H9 (cell line): ENCODE results near the gene ABCC2. TPM values are rescaled to one million over a fixed set of nuclear protein-coding genes. Genes with fewer than 3 reads are reported as not detected.

Source experiments
- DNase-seq: peaks from one replicate; pipeline ENCODE4 v3.0.0-alpha.2; 2017
- H2AFZ ChIP-seq: one replicate; pipeline ENCODE4 v1.6.1; 2013; ENCODE audit warnings: mild to moderate bottlenecking, low read length, control low read depth, moderate library complexity
- H2AK5ac ChIP-seq: 2 replicates; pipeline ENCODE4 v1.6.1; 2013; ENCODE audit warnings: low read length, control low read depth, mixed read lengths; ENCODE audit not compliant: insufficient read length
- H2BK120ac ChIP-seq: one replicate; pipeline ENCODE4 v1.6.1; 2013; ENCODE audit warnings: low read depth, mild to moderate bottlenecking, low read length, control low read depth, inconsistent platforms; ENCODE audit not compliant: poor library complexity, severe bottlenecking
- H2BK12ac ChIP-seq: 2 replicates; pipeline ENCODE4 v1.6.1; 2013; ENCODE audit warnings: low read length, control low read depth, mixed read lengths, low read depth; ENCODE audit not compliant: insufficient read length
- H2BK15ac ChIP-seq: 2 replicates; pipeline ENCODE4 v1.6.1; 2013; ENCODE audit warnings: low read depth, low read length, control low read depth
- H2BK20ac ChIP-seq: one replicate; pipeline ENCODE4 v1.6.1; 2013; ENCODE audit warnings: low read depth, mild to moderate bottlenecking, low read length, control low read depth, inconsistent platforms; ENCODE audit not compliant: poor library complexity, severe bottlenecking
- H2BK5ac ChIP-seq: 2 replicates; pipeline ENCODE4 v1.6.1; 2013; ENCODE audit warnings: low read length, control low read depth, mixed read lengths; ENCODE audit not compliant: insufficient read length
- H3K14ac ChIP-seq: 2 replicates; pipeline ENCODE4 v1.6.1; 2013; ENCODE audit warnings: low read length, control low read depth; ENCODE audit not compliant: insufficient read depth
- H3K18ac ChIP-seq: 2 replicates; pipeline ENCODE4 v1.6.1; 2013; ENCODE audit warnings: low read depth, mild to moderate bottlenecking, mixed read lengths, low read length, control low read depth; ENCODE audit not compliant: insufficient read length
- H3K23ac ChIP-seq: 2 replicates; pipeline ENCODE4 v1.6.1; 2013; ENCODE audit warnings: low read length, control low read depth, mixed read lengths, low read depth; ENCODE audit not compliant: insufficient read length
- H3K23me2 ChIP-seq: 2 replicates; pipeline ENCODE4 v1.6.1; 2013; ENCODE audit warnings: low read depth, mild to moderate bottlenecking, mixed read lengths, low read length, control low read depth; ENCODE audit not compliant: insufficient read length, poor library complexity, severe bottlenecking
- H3K27ac ChIP-seq: 2 replicates; pipeline ENCODE4 v1.5.1; 2013; ENCODE audit warnings: low read length, control low read depth, mixed read lengths, low read depth; ENCODE audit not compliant: insufficient read length
- H3K27me3 ChIP-seq: 2 replicates; pipeline ENCODE4 v1.6.1; 2013; ENCODE audit warnings: low read length, control low read depth, inconsistent platforms; ENCODE audit not compliant: insufficient read depth
- H3K4ac ChIP-seq: 2 replicates; pipeline ENCODE4 v1.6.1; 2013; ENCODE audit warnings: low read depth, mild to moderate bottlenecking, control low read depth, inconsistent platforms, low read length, moderate library complexity
- H3K4me1 ChIP-seq: 2 replicates; pipeline ENCODE4 v1.6.1; 2013; ENCODE audit warnings: low read length, control low read depth, inconsistent platforms; ENCODE audit not compliant: insufficient read depth
- H3K4me2 ChIP-seq: 2 replicates; pipeline ENCODE4 v1.6.1; 2013; ENCODE audit warnings: low read length, control low read depth, mixed read lengths; ENCODE audit not compliant: insufficient read length, insufficient read depth
- H3K56ac ChIP-seq: 2 replicates; pipeline ENCODE4 v1.6.1; 2013; ENCODE audit warnings: low read depth, mild to moderate bottlenecking, mixed read lengths, low read length, control low read depth; ENCODE audit not compliant: insufficient read length
- H3K79me1 ChIP-seq: 2 replicates; pipeline ENCODE4 v1.6.1; 2013; ENCODE audit warnings: low read depth, mild to moderate bottlenecking, moderate library complexity, low read length, control low read depth, inconsistent platforms; ENCODE audit not compliant: insufficient read depth, poor library complexity, severe bottlenecking
- H3K79me2 ChIP-seq: 2 replicates; pipeline ENCODE4 v1.6.1; 2013; ENCODE audit warnings: low read length, control low read depth, inconsistent platforms; ENCODE audit not compliant: insufficient read depth
- H3K9ac ChIP-seq: 2 replicates; pipeline ENCODE4 v1.6.1; 2013; ENCODE audit warnings: low read length, control low read depth, mixed read lengths; ENCODE audit not compliant: insufficient read length; ENCODE audit errors: extremely low read depth
- H3K9me3 ChIP-seq: one replicate; pipeline ENCODE4 v1.6.1; 2013; ENCODE audit warnings: low read depth, low read length, inconsistent platforms; ENCODE audit not compliant: control insufficient read depth
- H3T11ph ChIP-seq: one replicate; pipeline ENCODE4 v1.6.1; 2013; ENCODE audit warnings: mild to moderate bottlenecking, low read length, control low read depth, inconsistent platforms
- H4K20me1 ChIP-seq: one replicate; pipeline ENCODE4 v1.6.1; 2013; ENCODE audit not compliant: control insufficient read depth, insufficient read length, insufficient read depth
- H4K5ac ChIP-seq: 2 replicates; pipeline ENCODE4 v1.6.1; 2013; ENCODE audit warnings: low read depth, mild to moderate bottlenecking, mixed read lengths, low read length, control low read depth; ENCODE audit not compliant: insufficient read length
- H4K8ac ChIP-seq: replicated peaks from 2 replicates; pipeline ENCODE4 v1.6.1; 2013; ENCODE audit warnings: low read length, control low read depth, mixed read lengths, low read depth; ENCODE audit not compliant: insufficient read length
- H4K91ac ChIP-seq: 2 replicates; pipeline ENCODE4 v1.6.1; 2013; ENCODE audit warnings: low read depth, mild to moderate bottlenecking, moderate library complexity, mixed read lengths, low read length, control low read depth; ENCODE audit not compliant: insufficient read length
- H3K27ac Mint-ChIP-seq, 3 experiments: 2 replicates in 2 of 3; 3 replicates in 1 of 3; pipeline ENCODE4 v1.8.0; 2020 to 2021; ENCODE audit warnings: mixed read lengths in 3 of 3, mild to moderate bottlenecking in 1 of 3, moderate library complexity in 1 of 3
- H3K27me3 Mint-ChIP-seq: 2 replicates; pipeline ENCODE4 v1.8.0; 2021; ENCODE audit warnings: low read depth, mild to moderate bottlenecking, moderate library complexity, mixed read lengths
- H3K36me3 Mint-ChIP-seq, 3 experiments: 2 replicates in 2 of 3; 3 replicates in 1 of 3; pipeline ENCODE4 v1.8.0; 2020 to 2021; ENCODE audit warnings: low read depth in 3 of 3, mixed read lengths in 3 of 3; ENCODE audit not compliant: insufficient read depth in 1 of 3
- H3K4me1 Mint-ChIP-seq, 2 experiments: 2 replicates each; pipeline ENCODE4 v1.8.0; 2020; ENCODE audit warnings: mixed read lengths in 2 of 2
- H3K4me3 Mint-ChIP-seq, 2 experiments: 2 replicates in 1 of 2; 3 replicates in 1 of 2; pipeline ENCODE4 v1.8.0; 2020 to 2021; ENCODE audit warnings: mild to moderate bottlenecking in 2 of 2, mixed read lengths in 2 of 2, moderate library complexity in 1 of 2
- H3K9me3 Mint-ChIP-seq, 2 experiments: 2 replicates in 1 of 2; 3 replicates in 1 of 2; pipeline ENCODE4 v1.8.0; 2020; ENCODE audit warnings: mild to moderate bottlenecking in 2 of 2, mixed read lengths in 2 of 2, moderate library complexity in 1 of 2
- CTCF ChIP-seq: fragments of 200-600 bp; sonication (generic); conservative IDR thresholded peaks from 3 replicates; pipeline ENCODE4 v1.8.0; 2021; ENCODE audit warnings: antibody characterized with exemption, mild to moderate bottlenecking
- total RNA-seq: library from RNA; stranded (reverse); gene quantifications from 2 replicates; pipeline ENCODE4 v1.2.1, GENCODE V29; 2021

ABCC2 gene
- total RNA-seq, 1 experiment from 2014 or later, result 0.68 TPM

GRCh38 chr10:99750641-99751040, 31.8 kb upstream of the ABCC2 start:
- Histone ChIP-seq H3K9me3 (no peaks in the 10 kb centered on the region), H2BK15ac (no peak overlapping the region), H3K79me2 (no peaks in the 10 kb centered on the region), H2AK5ac (no peak overlapping the region), H3K27me3 (no peaks in the 10 kb centered on the region), H3K4me2 (no peak overlapping the region), H3K56ac (no peak overlapping the region), H3K23ac (no peak overlapping the region), H3K27ac (no peak overlapping the region), H3K79me1 (no peaks in the 10 kb centered on the region), H2BK5ac (no peak overlapping the region), H4K91ac (no peak overlapping the region), H2BK120ac (no peak overlapping the region), H3K4me1 (no peaks in the 10 kb centered on the region), H4K5ac (no peak overlapping the region), H2BK12ac (no peak overlapping the region), H4K20me1 (no peaks in the 10 kb centered on the region), H3K14ac (no peak overlapping the region), H2BK20ac (no peak overlapping the region), H3K23me2 (no peaks in the 10 kb centered on the region), H3K9ac (no peak overlapping the region), H2AFZ (no peak overlapping the region), H3K18ac (no peak overlapping the region), H3K4ac (no peak overlapping the region), H4K8ac (no peak overlapping the region), H3T11ph (no peak overlapping the region)
- TF ChIP-seq CTCF, result no peak
- Mint-ChIP-seq H3K4me1 (no peaks in the 10 kb centered on the region), H3K36me3 (peaks cover 5 to 60% (median 56%) of the 10 kb centered on the region in 3 experiments; a peak in 6 of 7 replicates), H3K9me3 (no peaks in the 10 kb centered on the region), H3K27ac (no peak overlapping the region), H3K4me3 (no peak overlapping the region), H3K27me3 (no peaks in the 10 kb centered on the region)
- no peak for DNase-seq
